H1 (cell line): ENCODE data around the gene FBXO46. TPM values are rescaled to one million over a fixed set of nuclear protein-coding genes. Genes with fewer than 3 reads are reported as not detected.

Experiments
- ASH2L ChIP-seq: fragments of 200-600, 300-600 bp; sonication (generic); IDR thresholded peaks from one replicate; pipeline ENCODE4 v1.7.1; 2017; ENCODE audit warnings: low read length
- CBX5 ChIP-seq: fragments of 300-800, 300-1000 bp; sonication (generic); IDR thresholded peaks from 2 replicates; pipeline ENCODE4 v1.7.1; 2016; ENCODE audit warnings: antibody characterized with exemption, low read length, low read depth
- CBX8 ChIP-seq: fragments of 300-800, 300-1000 bp; sonication (generic); IDR thresholded peaks from 2 replicates; pipeline ENCODE4 v1.7.1; 2016; ENCODE audit warnings: low read depth, low read length, borderline replicate concordance
- CEBPB ChIP-seq: IDR thresholded peaks from 2 replicates; pipeline ENCODE4 v1.6.1; 2012; ENCODE audit warnings: low read depth, low read length
- CTBP2 ChIP-seq: IDR thresholded peaks from 2 replicates; pipeline ENCODE4 v1.7.0; 2011; ENCODE audit warnings: borderline replicate concordance, mild to moderate bottlenecking, moderate library complexity, mixed read lengths, low read length; ENCODE audit not compliant: insufficient read depth, insufficient read length
- EGR1 ChIP-seq: IDR thresholded peaks from 2 replicates; pipeline ENCODE4 v1.6.1; 2011; ENCODE audit warnings: low read depth, low read length, borderline replicate concordance
- EP300 ChIP-seq, 2 experiments: IDR thresholded peaks; 1 replicate in 1 of 2; 2 replicates in 1 of 2; pipeline ENCODE4 v1.6.1; 2011 to 2012; ENCODE audit warnings: low read depth in 2 of 2, low read length in 2 of 2, mild to moderate bottlenecking in 2 of 2, borderline replicate concordance in 1 of 2, inconsistent platforms in 1 of 2, moderate library complexity in 1 of 2
- EZH2 ChIP-seq: fragments of 200-600 bp; sonication (generic); IDR thresholded peaks from 2 replicates; pipeline ENCODE4 v1.7.1; 2012; ENCODE audit warnings: low read depth, mild to moderate bottlenecking, moderate library complexity, low read length, inconsistent platforms; ENCODE audit not compliant: severe bottlenecking
- JUN ChIP-seq: IDR thresholded peaks from 2 replicates; pipeline ENCODE4 v1.6.1; 2011; ENCODE audit warnings: low read depth, mild to moderate bottlenecking, improper control_type of control experiment, low read length
- JUND ChIP-seq: IDR thresholded peaks from 2 replicates; pipeline ENCODE4 v1.6.1; 2011; ENCODE audit warnings: mild to moderate bottlenecking, improper control_type of control experiment, low read length
- KDM1A ChIP-seq: fragments of 200-600, 300-600 bp; sonication (generic); IDR thresholded peaks from 2 replicates; pipeline ENCODE4 v1.7.1; 2016; ENCODE audit warnings: mild to moderate bottlenecking, low read length, borderline replicate concordance
- KDM5A ChIP-seq: fragments of 200-600 bp; IDR thresholded peaks from 2 replicates; pipeline ENCODE4 v1.7.1; 2012; ENCODE audit warnings: mild to moderate bottlenecking, low read length, inconsistent platforms, mixed read lengths
- POLR2A ChIP-seq, 2 experiments: IDR thresholded peaks; 1 replicate in 1 of 2; 2 replicates in 1 of 2; pipeline ENCODE4 v1.6.1; 2011; ENCODE audit warnings: low read depth in 2 of 2, low read length in 2 of 2, mild to moderate bottlenecking in 2 of 2; ENCODE audit errors: control extremely low read depth in 1 of 2
- POU5F1 ChIP-seq: IDR thresholded peaks from 2 replicates; pipeline ENCODE4 v1.6.1; 2011; ENCODE audit warnings: low read depth, mild to moderate bottlenecking, low read length, moderate library complexity
- RFX5 ChIP-seq: IDR thresholded peaks from 2 replicates; pipeline ENCODE4 v1.6.1; 2011; ENCODE audit warnings: low read depth, low read length, improper control_type of control experiment, borderline replicate concordance
- SIN3A ChIP-seq, 2 experiments: IDR thresholded peaks in 1 of 2; conservative IDR thresholded peaks in 1 of 2; 2 replicates each; pipeline ENCODE4 v1.6.1; 2011 to 2012; ENCODE audit warnings: low read length in 2 of 2, improper control_type of control experiment in 1 of 2, low read depth in 1 of 2, mild to moderate bottlenecking in 1 of 2
- SIRT6 ChIP-seq: IDR thresholded peaks from one replicate; pipeline ENCODE4 v1.7.1; 2012; ENCODE audit warnings: low read length, inconsistent platforms
- SIX5 ChIP-seq: IDR thresholded peaks from 2 replicates; pipeline ENCODE4 v1.6.1; 2011; ENCODE audit warnings: mild to moderate bottlenecking, low read depth, low read length
- SP1 ChIP-seq: IDR thresholded peaks from 2 replicates; pipeline ENCODE4 v1.6.1; 2011; ENCODE audit warnings: low read depth, low read length
- SP2 ChIP-seq: IDR thresholded peaks from 2 replicates; pipeline ENCODE4 v1.6.1; 2012; ENCODE audit warnings: mild to moderate bottlenecking, low read length, inconsistent platforms
- SRF ChIP-seq: IDR thresholded peaks from 2 replicates; pipeline ENCODE4 v1.6.1; 2011; ENCODE audit warnings: mild to moderate bottlenecking, low read depth, low read length, moderate library complexity
- SUZ12 ChIP-seq: fragments of 200-600 bp; sonication (generic); IDR thresholded peaks from 2 replicates; pipeline ENCODE4 v1.6.1; 2012; ENCODE audit warnings: mild to moderate bottlenecking, inconsistent platforms, low read length, moderate library complexity, mixed read lengths
- TAF1 ChIP-seq: IDR thresholded peaks from 2 replicates; pipeline ENCODE4 v1.6.1; 2011; ENCODE audit warnings: mild to moderate bottlenecking, low read depth, low read length
- TCF12 ChIP-seq: IDR thresholded peaks from 2 replicates; pipeline ENCODE4 v1.6.1; 2011; ENCODE audit warnings: low read depth, mild to moderate bottlenecking, low read length
- TEAD4 ChIP-seq: IDR thresholded peaks from 2 replicates; pipeline ENCODE4 v1.6.1; 2012; ENCODE audit warnings: low read depth, low read length, inconsistent platforms, mixed read lengths
- polyA plus RNA-seq, 7 experiments: library from polyadenylated mRNA; depleted of rRNA in 3 of 7; stranded (reverse) in 5 of 7; unstranded in 2 of 7; fragments of >200 nt in 5 of 7; fragments of 200-250 nt in 2 of 7; gene quantifications; 1 replicate in 5 of 7; 2 replicates in 1 of 7; 4 replicates in 1 of 7; pipeline versions ENCODE4 v1.2.1 to v1.2.3, GENCODE V29; 2011 to 2013; ENCODE audit warnings: missing spikeins in 2 of 7, mixed read lengths in 2 of 7
- total RNA-seq: library from RNA; stranded (reverse); fragmentation: NEBNext Ultra II Directional; extraction: Animal tissue kit (Norgen Biotek cat#: 25700); gene quantifications from 2 replicates; pipeline ENCODE4 v1.2.1, GENCODE V29; 2021

Gene FBXO46
- total and polyA plus RNA-seq, 2 of the 8 experiments (the other 6 are each of a cell fraction or from before 2014, with no cell fraction given) = 11.2 to 38.9 TPM

DNA sequence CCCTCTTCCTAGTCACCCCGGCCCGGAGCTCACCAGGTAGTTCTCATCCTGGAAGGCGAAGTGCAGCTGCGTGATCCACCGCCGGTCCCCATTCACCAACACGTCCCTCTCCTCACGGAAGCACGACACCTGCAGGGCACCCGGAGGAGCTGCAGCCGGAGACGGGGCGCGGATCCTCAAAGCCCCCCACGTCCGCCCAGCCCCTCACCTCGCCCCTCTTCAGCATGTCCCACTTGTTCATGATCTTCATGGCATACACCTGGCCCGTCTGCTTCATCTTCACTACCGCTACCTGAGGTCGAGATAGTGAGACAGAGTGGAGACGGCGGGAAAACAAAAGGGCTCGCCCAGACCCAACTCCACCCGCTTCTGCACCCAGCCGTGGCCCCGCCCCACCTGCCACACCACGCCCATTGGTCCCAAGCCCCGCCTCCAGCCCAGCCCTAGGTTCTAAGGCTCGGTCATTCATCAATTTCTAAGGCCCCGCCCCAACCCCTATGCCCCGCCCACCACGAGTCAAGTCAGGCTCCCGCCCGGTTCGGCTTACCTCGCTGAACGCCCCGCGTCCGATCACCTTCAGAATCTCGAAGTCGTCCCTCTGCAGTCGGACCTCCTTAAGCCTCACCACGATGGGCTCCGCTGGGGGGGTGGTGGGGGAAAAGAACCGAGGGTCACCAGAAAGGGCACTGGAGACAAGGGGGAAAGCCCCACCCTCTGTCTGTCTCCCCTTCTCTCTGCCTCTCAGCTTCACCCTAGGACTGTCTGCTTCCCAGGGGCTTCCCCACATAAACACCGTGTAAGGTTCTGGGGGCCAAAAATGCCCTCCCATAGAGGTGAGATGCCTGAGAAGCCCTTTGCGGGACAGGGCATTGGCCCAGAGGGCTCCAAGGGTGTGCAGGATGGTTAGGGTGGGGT, 48.8 kb upstream of the FBXO46 start (continued):
- TF ChIP-seq SIN3A (conservative IDR thresholded peaks at IDR 0.05 in 1 of 2, IDR thresholded peaks at IDR 0.05 in 1 of 2; ENCODE audit: low read depth in 1 of 2, low read length in 2 of 2) = 0 out of 4 replicates have a peak, but pooled peaks of 1 of the 2 experiments have one; percentile 21
- no peak for TF ChIP-seq EGR1
- no peak for TF ChIP-seq SRF
- no peak for TF ChIP-seq SIX5
- TF ChIP-seq SP1 = no peak
- TF ChIP-seq SIRT6 = no peak
- no peak for TF ChIP-seq TEAD4
- TF ChIP-seq EP300 (IDR thresholded peaks at IDR 0.05; ENCODE audit: borderline replicate concordance in 1 of 2, low read depth in 2 of 2, low read length in 2 of 2) = no peak
- TF ChIP-seq POLR2A (IDR thresholded peaks at IDR 0.05; ENCODE audit: control extremely low read depth in 1 of 2, low read depth in 2 of 2, low read length in 2 of 2) = no peak
- no peak for TF ChIP-seq SUZ12
- no peak for TF ChIP-seq CEBPB
- TF ChIP-seq EZH2 = no peak
- no peak for TF ChIP-seq JUN
- TF ChIP-seq CBX8 = no peak
- no peak for TF ChIP-seq KDM5A
- TF ChIP-seq TCF12 = 0 out of 2 replicates have a peak, but pooled peaks have one; percentile 18
- TF ChIP-seq KDM1A = no peak
- TF ChIP-seq CTBP2 = no peak
- no peak for TF ChIP-seq POU5F1
- TF ChIP-seq TAF1 = peak; percentile 24; the same call in 1 of the 2 replicates
- TF ChIP-seq SP2 = no peak
- no peak for TF ChIP-seq RFX5
- TF ChIP-seq ASH2L = no peak
- TF ChIP-seq JUND = no peak
- TF ChIP-seq CBX5 = no peak
